Measurements from ENCODE around the gene BNC1. TPM values are rescaled to one million over a fixed set of nuclear protein-coding genes. Genes with fewer than 3 reads are reported as not detected.

The BNC1 gene
- total RNA-seq, 1 donor from 2014 or later = 13.7 TPM

DNA sequence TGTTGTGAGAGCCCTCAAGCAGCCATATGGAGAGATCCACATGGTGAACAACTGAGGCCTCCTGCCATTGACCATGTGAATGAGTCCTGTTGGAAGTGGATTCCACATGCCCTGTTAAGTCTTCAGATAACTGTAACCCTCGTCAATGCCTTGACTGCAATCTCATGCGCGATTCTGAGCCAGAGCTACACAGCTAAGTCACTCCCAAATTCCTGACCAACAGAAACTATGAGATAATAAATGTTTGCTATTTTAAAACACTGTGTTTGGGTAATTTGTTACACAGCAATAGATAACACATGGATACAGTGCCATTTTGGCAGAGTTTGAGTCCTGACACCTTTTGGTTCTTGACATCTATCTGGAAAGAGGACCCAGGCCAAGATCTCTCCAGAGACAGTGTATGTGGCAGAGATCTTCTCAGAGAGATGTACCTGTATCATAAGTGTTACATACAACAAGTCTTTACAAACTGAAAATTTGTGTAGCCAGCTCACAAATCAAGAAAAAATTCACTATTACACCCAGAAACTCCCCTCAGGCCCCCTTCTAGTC lies 34.5 kb upstream of the BNC1 start:
- H3K36me3 ChIP-seq (ENCODE audit: insufficient read depth, low read length) = no peaks in the 10 kb centered on the region
- Mint-ChIP-seq H3K4me3 (ENCODE audit: unreplicated experiment) (no peak overlapping the region), H3K4me1 (ENCODE audit: low read depth, unreplicated experiment) (peaks cover 36% of the 10 kb centered on the region), H3K36me3 (ENCODE audit: low read depth, unreplicated experiment) (no peaks in the 10 kb centered on the region), H3K27me3 (ENCODE audit: low read depth, unreplicated experiment) (no peaks in the 10 kb centered on the region), H3K27ac (ENCODE audit: unreplicated experiment) (no peak overlapping the region), H3K9me3 (ENCODE audit: unreplicated experiment) (no peaks in the 10 kb centered on the region)
- no peaks in the 10 kb centered on the region for H3K27me3 ChIP-seq (ENCODE audit: insufficient read depth, low read length)
- no peak overlapping the region for H3K4me2 ChIP-seq (ENCODE audit: low read length)
- H3K79me2 ChIP-seq (ENCODE audit: insufficient read depth, low read length) = no peaks in the 10 kb centered on the region
- H3K27ac ChIP-seq (ENCODE audit: low read depth, low read length) = no peak overlapping the region
- no peak overlapping the region for H3K4me3 ChIP-seq (ENCODE audit: insufficient read depth, low read depth, low read length)
- H3K9ac ChIP-seq (ENCODE audit: low read length) = no peak overlapping the region
- DNase-seq (ENCODE audit: low read depth) (no peak), FAIRE-seq (no peak)
- H3K9me3 ChIP-seq (ENCODE audit: insufficient read depth, low read depth, low read length) = no peaks in the 10 kb centered on the region
- H2AFZ ChIP-seq (ENCODE audit: low read depth, low read length) = no peak overlapping the region
- H4K20me1 ChIP-seq (ENCODE audit: insufficient read depth, low read length) = no peaks in the 10 kb centered on the region
- peaks cover 19% of the 10 kb centered on the region for H3K4me1 ChIP-seq (ENCODE audit: insufficient read depth, low read length)
- no peak for TF ChIP-seq CTCF (IDR thresholded peaks at IDR 0.05; ENCODE audit: insufficient read depth, low read depth, low read length)
- TF ChIP-seq EZH2 (IDR thresholded peaks at IDR 0.05; ENCODE audit: insufficient read depth, low read length) = no peak

- Histone ChIP-seq H3K27ac (ENCODE audit: low read depth, low read length) (no peak overlapping the region), H2AFZ (ENCODE audit: low read depth, low read length) (no peak overlapping the region), H3K27me3 (ENCODE audit: insufficient read depth, low read length) (no peaks in the 10 kb centered on the region), H3K4me3 (ENCODE audit: insufficient read depth, low read depth, low read length) (no peak overlapping the region), H3K79me2 (ENCODE audit: insufficient read depth, low read length) (no peaks in the 10 kb centered on the region), H3K4me2 (ENCODE audit: low read length) (no peak overlapping the region), H3K36me3 (ENCODE audit: insufficient read depth, low read length) (no peaks in the 10 kb centered on the region), H3K4me1 (ENCODE audit: insufficient read depth, low read length) (peaks cover 13% of the 10 kb centered on the region), H4K20me1 (ENCODE audit: insufficient read depth, low read length) (no peaks in the 10 kb centered on the region), H3K9me3 (ENCODE audit: insufficient read depth, low read depth, low read length) (no peaks in the 10 kb centered on the region), H3K9ac (ENCODE audit: low read length) (no peak overlapping the region)
- TF ChIP-seq CTCF (IDR thresholded peaks at IDR 0.05; ENCODE audit: insufficient read depth, low read depth, low read length) (no peak), EZH2 (IDR thresholded peaks at IDR 0.05; ENCODE audit: insufficient read depth, low read length) (no peak)
- no peak overlapping the region for H3K27ac Mint-ChIP-seq (ENCODE audit: unreplicated experiment)
- no peak overlapping the region for H3K4me3 Mint-ChIP-seq (ENCODE audit: unreplicated experiment)
- no peaks in the 10 kb centered on the region for H3K9me3 Mint-ChIP-seq (ENCODE audit: unreplicated experiment)
- DNase-seq (ENCODE audit: low read depth) = no peak
- FAIRE-seq = no peak
- H3K4me1 Mint-ChIP-seq (ENCODE audit: low read depth, unreplicated experiment) = peaks cover 29% of the 10 kb centered on the region
- no peaks in the 10 kb centered on the region for H3K27me3 Mint-ChIP-seq (ENCODE audit: low read depth, unreplicated experiment)
- H3K36me3 Mint-ChIP-seq (ENCODE audit: low read depth, unreplicated experiment) = no peaks in the 10 kb centered on the region
Observed at GRCh38 chr15:83318036-83318435, 33.6 kb upstream of the BNC1 start.

GRCh38 chr15:83312071-83312470 lies 27.6 kb upstream of the BNC1 start:
- Histone ChIP-seq H2AFZ (ENCODE audit: low read depth, low read length) (no peak overlapping the region), H4K20me1 (ENCODE audit: insufficient read depth, low read length) (no peaks in the 10 kb centered on the region), H3K79me2 (ENCODE audit: insufficient read depth, low read length) (no peaks in the 10 kb centered on the region), H3K9ac (ENCODE audit: low read length) (no peak overlapping the region), H3K27ac (ENCODE audit: low read depth, low read length) (no peak overlapping the region), H3K36me3 (ENCODE audit: insufficient read depth, low read length) (no peaks in the 10 kb centered on the region), H3K27me3 (ENCODE audit: insufficient read depth, low read length) (no peaks in the 10 kb centered on the region), H3K4me3 (ENCODE audit: insufficient read depth, low read depth, low read length) (no peak overlapping the region), H3K4me2 (ENCODE audit: low read length) (no peak overlapping the region), H3K4me1 (ENCODE audit: insufficient read depth, low read length) (no peaks in the 10 kb centered on the region), H3K9me3 (ENCODE audit: insufficient read depth, low read depth, low read length) (no peaks in the 10 kb centered on the region)
- Mint-ChIP-seq H3K27me3 (ENCODE audit: low read depth, unreplicated experiment) (no peaks in the 10 kb centered on the region), H3K4me3 (ENCODE audit: unreplicated experiment) (no peak overlapping the region), H3K36me3 (ENCODE audit: low read depth, unreplicated experiment) (no peaks in the 10 kb centered on the region), H3K27ac (ENCODE audit: unreplicated experiment) (no peak overlapping the region), H3K9me3 (ENCODE audit: unreplicated experiment) (no peaks in the 10 kb centered on the region), H3K4me1 (ENCODE audit: low read depth, unreplicated experiment) (peaks cover 17% of the 10 kb centered on the region)
- DNase-seq (ENCODE audit: low read depth) (no peak), FAIRE-seq (no peak)
- TF ChIP-seq CTCF (IDR thresholded peaks at IDR 0.05; ENCODE audit: insufficient read depth, low read depth, low read length) (no peak), EZH2 (IDR thresholded peaks at IDR 0.05; ENCODE audit: insufficient read depth, low read length) (no peak)

Measured in astrocyte (in vitro differentiated cells and primary cell).